Mammary epithelial cell (primary cell): Measurements from ENCODE around the gene OR2AE1.

Experiments used
- EZH2 ChIP-seq: IDR thresholded peaks from 2 replicates; pipeline ENCODE4 v1.6.1; 2012; ENCODE audit warnings: low read length, inconsistent platforms, borderline replicate concordance
- TF ChIP-seq, protein P1 (sequence below), 2 donors: IDR thresholded peaks in 1 of 2; conservative IDR thresholded peaks in 1 of 2; 2 replicates each; pipeline ENCODE4 v1.5.1; 2011 to 2012; ENCODE audit warnings: inconsistent platforms in 2 of 2, low read length in 2 of 2, mild to moderate bottlenecking in 2 of 2, control low read depth in 1 of 2, low read depth in 1 of 2; ENCODE audit not compliant: insufficient read depth in 1 of 2; ENCODE audit errors: extremely low read depth in 1 of 2

DNA sequence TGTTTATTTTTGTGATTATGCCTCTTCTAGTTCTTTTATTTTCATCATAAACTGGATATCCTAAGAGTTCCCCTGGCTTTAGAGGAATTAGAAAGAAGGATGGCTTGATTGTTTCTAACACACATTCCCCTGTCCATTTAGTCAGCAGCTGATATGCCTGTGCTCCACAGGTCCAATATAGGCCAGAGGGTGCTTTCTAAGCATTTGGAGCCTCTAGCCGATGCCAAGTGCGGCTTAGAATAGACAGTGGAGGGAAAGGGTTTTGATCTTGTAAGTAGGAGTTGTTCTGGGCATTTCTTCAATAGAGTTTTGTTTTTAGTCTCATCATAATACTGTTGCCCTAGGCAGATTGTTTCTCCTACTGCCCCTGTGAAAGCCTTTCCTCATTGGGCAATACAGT, 42.5 kb downstream of the OR2AE1 start:
- TF ChIP-seq EZH2: no peak
- TF ChIP-seq, protein P1, sequence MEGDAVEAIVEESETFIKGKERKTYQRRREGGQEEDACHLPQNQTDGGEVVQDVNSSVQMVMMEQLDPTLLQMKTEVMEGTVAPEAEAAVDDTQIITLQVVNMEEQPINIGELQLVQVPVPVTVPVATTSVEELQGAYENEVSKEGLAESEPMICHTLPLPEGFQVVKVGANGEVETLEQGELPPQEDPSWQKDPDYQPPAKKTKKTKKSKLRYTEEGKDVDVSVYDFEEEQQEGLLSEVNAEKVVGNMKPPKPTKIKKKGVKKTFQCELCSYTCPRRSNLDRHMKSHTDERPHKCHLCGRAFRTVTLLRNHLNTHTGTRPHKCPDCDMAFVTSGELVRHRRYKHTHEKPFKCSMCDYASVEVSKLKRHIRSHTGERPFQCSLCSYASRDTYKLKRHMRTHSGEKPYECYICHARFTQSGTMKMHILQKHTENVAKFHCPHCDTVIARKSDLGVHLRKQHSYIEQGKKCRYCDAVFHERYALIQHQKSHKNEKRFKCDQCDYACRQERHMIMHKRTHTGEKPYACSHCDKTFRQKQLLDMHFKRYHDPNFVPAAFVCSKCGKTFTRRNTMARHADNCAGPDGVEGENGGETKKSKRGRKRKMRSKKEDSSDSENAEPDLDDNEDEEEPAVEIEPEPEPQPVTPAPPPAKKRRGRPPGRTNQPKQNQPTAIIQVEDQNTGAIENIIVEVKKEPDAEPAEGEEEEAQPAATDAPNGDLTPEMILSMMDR (conservative IDR thresholded peaks at IDR 0.05 in 1 of 2, IDR thresholded peaks at IDR 0.05 in 1 of 2; ENCODE audit: extremely low read depth in 1 of 2, insufficient read depth in 1 of 2, low read depth in 1 of 2, low read length in 2 of 2): no peak
